HEK293 (cell line): Measurements from ENCODE around the gene ZSCAN22.

ENCODE experiments used
- EGR2 ChIP-seq: fragments of 450-650 bp; formaldehyde crosslinking; IDR thresholded peaks from 2 replicates; pipeline ENCODE4 v1.5.1; 2016; ENCODE audit warnings: low read depth, missing biosample characterization, missing genetic modification characterization
- KLF17 ChIP-seq: fragments of 450-650 bp; formaldehyde crosslinking; IDR thresholded peaks from 2 replicates; pipeline ENCODE4 v1.5.1; 2016; ENCODE audit warnings: missing biosample characterization, missing genetic modification characterization
- PRDM4 ChIP-seq: fragments of 450-650 bp; formaldehyde crosslinking; IDR thresholded peaks from 2 replicates; pipeline ENCODE4 v1.5.1; 2017; ENCODE audit warnings: missing biosample characterization, missing genetic modification characterization
- PRDM6 ChIP-seq: fragments of 450-650 bp; formaldehyde crosslinking; IDR thresholded peaks from 2 replicates; pipeline ENCODE4 v1.5.1; 2017; ENCODE audit warnings: missing biosample characterization, missing genetic modification characterization
- TRIM28 ChIP-seq: IDR thresholded peaks from 2 replicates; pipeline ENCODE4 v1.6.1; 2011; ENCODE audit warnings: low read length, control low read depth, borderline replicate concordance
- ZBTB17 ChIP-seq: fragments of 450-650 bp; formaldehyde crosslinking; IDR thresholded peaks from 2 replicates; pipeline ENCODE4 v1.5.1; 2016; ENCODE audit warnings: missing biosample characterization, missing genetic modification characterization
- ZBTB20 ChIP-seq: fragments of 450-650 bp; formaldehyde crosslinking; IDR thresholded peaks from 2 replicates; pipeline ENCODE4 v1.5.1; 2016; ENCODE audit warnings: missing biosample characterization, missing genetic modification characterization
- ZFP37 ChIP-seq: fragments of 450-650 bp; formaldehyde crosslinking; IDR thresholded peaks from 2 replicates; pipeline ENCODE4 v1.5.1; 2016; ENCODE audit warnings: missing biosample characterization, missing genetic modification characterization
- ZNF24 ChIP-seq: fragments of 450-650 bp; formaldehyde crosslinking; IDR thresholded peaks from 2 replicates; pipeline ENCODE4 v1.5.1; 2016; ENCODE audit warnings: missing biosample characterization, missing genetic modification characterization
- ZNF266 ChIP-seq: fragments of 450-650 bp; formaldehyde crosslinking; IDR thresholded peaks from 2 replicates; pipeline ENCODE4 v1.5.1; 2016; ENCODE audit warnings: missing biosample characterization, missing genetic modification characterization, low read depth
- ZNF280C ChIP-seq: fragments of 450-650 bp; formaldehyde crosslinking; IDR thresholded peaks from 2 replicates; pipeline ENCODE4 v1.5.1; 2016; ENCODE audit warnings: missing biosample characterization, missing genetic modification characterization
- ZNF324 ChIP-seq: fragments of 450-650 bp; formaldehyde crosslinking; IDR thresholded peaks from 2 replicates; pipeline ENCODE4 v1.5.1; 2016; ENCODE audit warnings: missing biosample characterization, missing genetic modification characterization
- ZNF335 ChIP-seq: fragments of 450-650 bp; formaldehyde crosslinking; conservative IDR thresholded peaks from 2 replicates; pipeline ENCODE4 v1.5.1; 2016; ENCODE audit warnings: missing biosample characterization, missing genetic modification characterization
- ZNF350 ChIP-seq: fragments of 450-650 bp; formaldehyde crosslinking; IDR thresholded peaks from 2 replicates; pipeline ENCODE4 v1.5.0; 2017; ENCODE audit warnings: missing biosample characterization, mild to moderate bottlenecking, missing genetic modification characterization
- ZNF366 ChIP-seq: fragments of 450-650 bp; formaldehyde crosslinking; conservative IDR thresholded peaks from 2 replicates; pipeline ENCODE4 v1.5.1; 2016; ENCODE audit warnings: missing biosample characterization, missing genetic modification characterization
- ZNF423 ChIP-seq: fragments of 450-650 bp; formaldehyde crosslinking; IDR thresholded peaks from 2 replicates; pipeline ENCODE4 v1.5.1; 2016; ENCODE audit warnings: missing biosample characterization, missing genetic modification characterization
- ZNF513 ChIP-seq: fragments of 450-650 bp; IDR thresholded peaks from 2 replicates; pipeline ENCODE4 v1.5.1; 2018; ENCODE audit warnings: missing biosample characterization, missing genetic modification characterization
- ZNF529 ChIP-seq: fragments of 450-650 bp; formaldehyde crosslinking; IDR thresholded peaks from 2 replicates; pipeline ENCODE4 v1.5.1; 2017; ENCODE audit warnings: missing genetic modification characterization, missing biosample characterization; ENCODE audit not compliant: insufficient replicate concordance
- ZNF530 ChIP-seq: fragments of 450-650 bp; formaldehyde crosslinking; IDR thresholded peaks from 2 replicates; pipeline ENCODE4 v1.5.1; 2016; ENCODE audit warnings: low read depth, missing biosample characterization, missing genetic modification characterization
- ZNF548 ChIP-seq: fragments of 450-650 bp; formaldehyde crosslinking; IDR thresholded peaks from 2 replicates; pipeline ENCODE4 v1.5.1; 2016; ENCODE audit warnings: missing biosample characterization, missing genetic modification characterization
- ZNF558 ChIP-seq: fragments of 450-650 bp; formaldehyde crosslinking; IDR thresholded peaks from 2 replicates; pipeline ENCODE4 v1.5.1; 2016; ENCODE audit warnings: missing biosample characterization, missing genetic modification characterization
- ZNF600 ChIP-seq: fragments of 450-650 bp; formaldehyde crosslinking; IDR thresholded peaks from 2 replicates; pipeline ENCODE4 v1.5.1; 2016; ENCODE audit warnings: missing biosample characterization, missing genetic modification characterization
- ZNF776 ChIP-seq: fragments of 450-650 bp; formaldehyde crosslinking; IDR thresholded peaks from 2 replicates; pipeline ENCODE4 v1.5.0; 2017; ENCODE audit warnings: missing biosample characterization, missing genetic modification characterization, borderline replicate concordance
- TF ChIP-seq, protein P1 (sequence below): IDR thresholded peaks from 2 replicates; pipeline ENCODE4 v1.6.1; 2011; ENCODE audit warnings: mild to moderate bottlenecking, low read depth, low read length, borderline replicate concordance
- TF ChIP-seq, protein P2 (sequence below): fragments of 450-650 bp; formaldehyde crosslinking; IDR thresholded peaks from 2 replicates; pipeline ENCODE4 v1.5.1; 2016; ENCODE audit warnings: missing biosample characterization, missing genetic modification characterization
- TF ChIP-seq, protein P3 (sequence below): fragments of 450-650 bp; formaldehyde crosslinking; IDR thresholded peaks from 2 replicates; pipeline ENCODE4 v1.5.1; 2017; ENCODE audit warnings: missing biosample characterization, missing genetic modification characterization

Gene ZSCAN22

DNA sequence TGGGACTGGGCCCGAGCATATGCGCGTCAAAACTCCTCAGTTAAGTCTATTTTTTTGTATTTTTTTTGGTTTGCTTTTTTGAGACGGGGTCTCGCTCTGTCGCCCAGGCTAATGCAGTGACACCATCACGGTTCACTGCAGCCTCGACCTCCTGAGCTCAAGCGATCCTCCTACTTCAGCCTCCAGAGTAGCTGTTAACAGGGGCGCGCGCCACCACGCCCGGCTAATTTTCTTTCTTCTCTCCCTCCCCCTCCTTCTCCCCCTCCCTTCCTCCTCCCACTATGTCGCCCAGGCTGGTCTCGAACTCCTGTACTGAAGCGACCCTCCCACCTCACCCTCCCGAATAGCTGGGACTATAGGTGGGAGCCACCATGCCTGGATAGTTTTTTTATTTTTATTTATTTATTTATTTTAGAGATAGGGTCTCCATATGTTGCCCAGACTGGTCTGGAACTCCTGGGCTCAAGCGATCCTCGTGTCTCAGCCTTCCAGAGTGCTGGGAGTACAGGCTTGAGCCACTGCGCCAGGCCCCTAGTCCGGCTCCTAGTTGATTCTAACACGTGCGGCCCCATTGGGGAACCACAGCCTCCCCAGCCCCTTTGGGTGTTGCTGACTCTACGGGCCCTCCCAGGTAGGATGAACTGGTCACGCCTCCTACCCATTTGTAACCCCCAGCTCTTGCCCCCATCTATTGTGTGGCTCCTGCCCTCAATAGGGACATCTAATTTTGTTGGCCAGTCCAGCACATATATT is 54.8 kb downstream of the ZSCAN22 start (continued):
- TF ChIP-seq PRDM4 (no peak; the same call in 1 of the 2 replicates), ZNF600 (tag by site-specific recombination) (no peak), ZNF776 (tag by site-specific recombination) (no peak), ZNF513 (tag by site-specific recombination) (no peak), ZFP37 (tag by site-specific recombination) (no peak), ZBTB17 (no peak), ZNF548 (no peak), ZNF280C (tag by site-specific recombination) (no peak), ZNF350 (no peak), KLF17 (tag by site-specific recombination) (peak; percentile 66; the same call in 1 of the 2 replicates), EGR2 (peak; percentile 65), ZBTB20 (tag by site-specific recombination) (no peak), ZNF366 (tag by site-specific recombination) (no peak), ZNF324 (tag by site-specific recombination) (no peak), ZNF24 (tag by site-specific recombination) (no peak), PRDM6 (tag by site-specific recombination) (no peak), ZNF530 (tag by site-specific recombination) (no peak), ZNF266 (tag by site-specific recombination) (no peak), ZNF558 (tag by site-specific recombination) (no peak), ZNF423 (0 out of 2 replicates have a peak, but pooled peaks have one; percentile 35), TRIM28 (no peak), ZNF529 (tag by site-specific recombination) (no peak), ZNF335 (tag by site-specific recombination) (peak; percentile 27; the same call in 1 of the 2 replicates)
- TF ChIP-seq, protein P1, sequence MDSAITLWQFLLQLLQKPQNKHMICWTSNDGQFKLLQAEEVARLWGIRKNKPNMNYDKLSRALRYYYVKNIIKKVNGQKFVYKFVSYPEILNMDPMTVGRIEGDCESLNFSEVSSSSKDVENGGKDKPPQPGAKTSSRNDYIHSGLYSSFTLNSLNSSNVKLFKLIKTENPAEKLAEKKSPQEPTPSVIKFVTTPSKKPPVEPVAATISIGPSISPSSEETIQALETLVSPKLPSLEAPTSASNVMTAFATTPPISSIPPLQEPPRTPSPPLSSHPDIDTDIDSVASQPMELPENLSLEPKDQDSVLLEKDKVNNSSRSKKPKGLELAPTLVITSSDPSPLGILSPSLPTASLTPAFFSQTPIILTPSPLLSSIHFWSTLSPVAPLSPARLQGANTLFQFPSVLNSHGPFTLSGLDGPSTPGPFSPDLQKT: no peak
- TF ChIP-seq, protein P2, sequence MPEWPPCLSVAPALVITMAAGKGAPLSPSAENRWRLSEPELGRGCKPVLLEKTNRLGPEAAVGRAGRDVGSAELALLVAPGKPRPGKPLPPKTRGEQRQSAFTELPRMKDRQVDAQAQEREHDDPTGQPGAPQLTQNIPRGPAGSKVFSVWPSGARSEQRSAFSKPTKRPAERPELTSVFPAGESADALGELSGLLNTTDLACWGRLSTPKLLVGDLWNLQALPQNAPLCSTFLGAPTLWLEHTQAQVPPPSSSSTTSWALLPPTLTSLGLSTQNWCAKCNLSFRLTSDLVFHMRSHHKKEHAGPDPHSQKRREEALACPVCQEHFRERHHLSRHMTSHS (tag by site-specific recombination): no peak
- TF ChIP-seq, protein P3, sequence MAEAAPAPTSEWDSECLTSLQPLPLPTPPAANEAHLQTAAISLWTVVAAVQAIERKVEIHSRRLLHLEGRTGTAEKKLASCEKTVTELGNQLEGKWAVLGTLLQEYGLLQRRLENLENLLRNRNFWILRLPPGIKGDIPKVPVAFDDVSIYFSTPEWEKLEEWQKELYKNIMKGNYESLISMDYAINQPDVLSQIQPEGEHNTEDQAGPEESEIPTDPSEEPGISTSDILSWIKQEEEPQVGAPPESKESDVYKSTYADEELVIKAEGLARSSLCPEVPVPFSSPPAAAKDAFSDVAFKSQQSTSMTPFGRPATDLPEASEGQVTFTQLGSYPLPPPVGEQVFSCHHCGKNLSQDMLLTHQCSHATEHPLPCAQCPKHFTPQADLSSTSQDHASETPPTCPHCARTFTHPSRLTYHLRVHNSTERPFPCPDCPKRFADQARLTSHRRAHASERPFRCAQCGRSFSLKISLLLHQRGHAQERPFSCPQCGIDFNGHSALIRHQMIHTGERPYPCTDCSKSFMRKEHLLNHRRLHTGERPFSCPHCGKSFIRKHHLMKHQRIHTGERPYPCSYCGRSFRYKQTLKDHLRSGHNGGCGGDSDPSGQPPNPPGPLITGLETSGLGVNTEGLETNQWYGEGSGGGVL: peak; percentile 75
